Kidney epithelial cell (primary cell): ENCODE data around the gene SRBD1. TPM values are rescaled to one million over a fixed set of nuclear protein-coding genes. Genes with fewer than 3 reads are reported as not detected.

Source experiments
- DNase-seq: peaks from one replicate; pipeline ENCODE4 v3.0.0-alpha.2; 2010; ENCODE audit warnings: low read depth
- H3K27me3 ChIP-seq: 2 replicates; pipeline ENCODE4 v1.6.0; 2011; ENCODE audit warnings: low read length; ENCODE audit not compliant: control insufficient read depth, insufficient read depth
- H3K36me3 ChIP-seq: 2 replicates; pipeline ENCODE4 v1.5.1; 2011; ENCODE audit warnings: low read length; ENCODE audit not compliant: control insufficient read depth, insufficient read depth
- H3K4me3 ChIP-seq: 2 replicates; pipeline ENCODE4 v1.5.1; 2011; ENCODE audit warnings: low read depth, mild to moderate bottlenecking, control low read depth, low read length
- CTCF ChIP-seq: IDR thresholded peaks from 2 replicates; pipeline ENCODE4 v1.5.1; 2011; ENCODE audit warnings: mild to moderate bottlenecking, moderate library complexity, low read length, control low read depth, inconsistent platforms; ENCODE audit not compliant: insufficient read depth, poor library complexity, severe bottlenecking
- total RNA-seq: library from RNA; depleted of rRNA; stranded (reverse); fragments of >200 nt; gene quantifications from 2 replicates; pipeline ENCODE4 v1.2.3, GENCODE V29; 2015

SRBD1 gene
- total RNA-seq, 1 donor from 2014 or later: 18.4 TPM

GRCh38 chr2:45533771-45534170 lies 77.3 kb downstream of the SRBD1 start:
- Histone ChIP-seq H3K4me3 (no peak overlapping the region), H3K27me3 (no peaks in the 10 kb centered on the region), H3K36me3 (no peaks in the 10 kb centered on the region)
- no peak for TF ChIP-seq CTCF
- no peak for DNase-seq

GRCh38 chr2:45532181-45532580 lies 78.9 kb downstream of the SRBD1 start:
- Histone ChIP-seq H3K27me3 (no peaks in the 10 kb centered on the region), H3K36me3 (no peaks in the 10 kb centered on the region), H3K4me3 (no peak overlapping the region)
- TF ChIP-seq CTCF: no peak
- no peak for DNase-seq

GRCh38 chr2:45524016-45524415 lies 87.1 kb downstream of the SRBD1 start:
- no peak overlapping the region for H3K4me3 ChIP-seq
- no peaks in the 10 kb centered on the region for H3K27me3 ChIP-seq
- H3K36me3 ChIP-seq: no peaks in the 10 kb centered on the region
- TF ChIP-seq CTCF: no peak
- no peak for DNase-seq

GRCh38 chr2:45518546-45518945 lies 92.5 kb downstream of the SRBD1 start:
- Histone ChIP-seq H3K36me3 (no peaks in the 10 kb centered on the region), H3K4me3 (no peak overlapping the region), H3K27me3 (no peaks in the 10 kb centered on the region)
- no peak for TF ChIP-seq CTCF
- DNase-seq: no peak

GRCh38 chr2:45510701-45511420 lies 100.2 kb downstream of the SRBD1 start:
- no peak for TF ChIP-seq CTCF
- DNase-seq: no peak

GRCh38 chr2:45506756-45507155 lies 104.3 kb downstream of the SRBD1 start:
- no peak overlapping the region for H3K4me3 ChIP-seq
- DNase-seq: no peak
- no peaks in the 10 kb centered on the region for H3K27me3 ChIP-seq
- TF ChIP-seq CTCF: no peak
- no peaks in the 10 kb centered on the region for H3K36me3 ChIP-seq

More at GRCh38 chr2:45510701-45511420, 100.2 kb downstream of the SRBD1 start:
- Histone ChIP-seq H3K36me3 (no peaks in the 10 kb centered on the region), H3K27me3 (no peaks in the 10 kb centered on the region), H3K4me3 (no peak overlapping the region)
